HG02938 (cell line): ENCODE measurements around the gene SNRNP25.

Experiments used
- ATAC-seq: cut with Tn5 transposase; IDR thresholded peaks from one replicate; pipeline ENCODE4 v1.9.1; 2021; ENCODE audit warnings: mild to moderate bottlenecking, moderate library complexity; ENCODE audit not compliant: unreplicated experiment

The SNRNP25 gene

DNA sequence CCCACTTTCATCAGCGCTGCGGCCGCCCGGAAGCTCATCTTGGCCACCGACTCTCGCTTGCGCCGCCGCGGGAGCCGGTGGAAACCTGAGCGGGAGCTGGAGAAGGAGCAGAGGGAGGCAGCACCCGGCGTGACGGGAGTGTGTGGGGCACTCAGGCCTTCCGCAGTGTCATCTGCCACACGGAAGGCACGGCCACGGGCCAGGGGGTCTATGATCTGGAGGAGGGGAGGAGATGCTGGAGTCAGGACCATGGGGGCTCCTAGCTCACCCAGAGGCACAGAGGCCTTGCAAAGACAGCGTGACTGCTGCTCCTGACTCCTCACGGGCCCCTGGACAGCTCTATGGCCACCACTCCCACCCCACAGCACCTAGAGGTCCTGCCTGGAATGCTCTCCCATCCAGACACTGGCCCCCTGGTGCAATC, 9.4 kb downstream of the SNRNP25 start:
- ATAC-seq: no peak

DNA sequence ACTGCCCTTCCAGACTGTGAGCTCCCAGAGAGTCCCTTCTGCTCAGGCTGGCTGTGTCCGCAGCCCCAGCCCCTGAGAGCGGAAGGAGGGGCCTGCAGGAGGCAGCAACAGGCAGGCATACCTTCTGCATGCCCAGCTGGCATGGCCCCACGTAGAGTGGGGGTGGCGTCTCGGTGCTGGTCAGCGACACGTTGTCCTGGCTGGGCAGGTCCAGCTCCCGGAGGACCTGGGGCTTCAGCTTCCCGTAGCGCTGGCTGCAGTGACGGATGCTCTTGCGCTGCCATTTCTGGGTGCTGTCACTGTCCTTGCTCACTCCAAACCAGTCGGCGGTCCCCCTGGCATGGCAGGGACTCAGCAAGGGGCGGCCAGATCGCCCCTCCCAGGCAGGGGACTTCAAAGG, 9.8 kb downstream of the SNRNP25 start:
- ATAC-seq: no peak

DNA sequence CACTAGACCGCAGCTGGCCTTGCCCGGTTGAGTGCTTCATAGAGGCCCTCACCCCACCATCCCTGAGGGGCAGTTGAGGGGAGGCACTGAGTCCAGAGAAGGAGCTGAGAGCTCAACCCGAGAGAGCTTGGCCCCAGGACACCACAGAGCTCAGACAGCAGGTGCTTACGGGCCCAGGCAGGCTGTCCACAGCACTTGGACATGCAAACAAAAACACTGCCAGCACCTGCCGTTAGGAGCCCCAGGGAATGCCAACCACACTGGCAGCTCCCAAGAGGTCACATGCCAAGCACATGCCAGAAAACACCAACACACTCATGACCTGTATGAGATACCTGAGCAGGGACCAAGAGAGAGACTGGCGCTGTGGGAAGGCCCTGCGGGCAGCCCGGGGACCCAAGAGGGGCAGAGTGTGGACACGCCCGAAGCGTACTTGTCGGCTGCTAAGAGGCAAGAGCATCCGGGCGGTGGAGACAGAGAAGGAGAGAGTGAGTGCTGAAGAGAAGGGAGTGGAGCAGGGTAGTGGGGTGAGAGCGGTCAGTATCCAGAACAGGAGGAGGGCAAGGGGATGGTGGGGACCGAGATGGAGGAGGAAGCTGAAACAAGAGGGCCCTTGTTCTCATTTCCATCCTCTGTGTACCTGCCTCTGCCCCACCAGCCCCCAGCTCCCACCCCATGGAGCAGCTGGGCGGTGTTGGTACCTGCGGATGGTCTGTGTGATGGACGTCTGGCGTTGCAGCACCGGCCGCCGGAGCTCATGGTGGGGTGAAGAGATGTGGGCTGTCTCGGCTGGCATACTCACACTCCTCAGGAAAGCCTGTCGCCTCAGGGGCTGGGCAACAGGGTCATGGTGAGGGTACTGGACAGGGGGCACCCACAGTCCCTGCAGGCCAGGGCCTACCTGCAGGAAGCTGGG, 10.6 kb downstream of the SNRNP25 start:
- ATAC-seq: no peak

DNA sequence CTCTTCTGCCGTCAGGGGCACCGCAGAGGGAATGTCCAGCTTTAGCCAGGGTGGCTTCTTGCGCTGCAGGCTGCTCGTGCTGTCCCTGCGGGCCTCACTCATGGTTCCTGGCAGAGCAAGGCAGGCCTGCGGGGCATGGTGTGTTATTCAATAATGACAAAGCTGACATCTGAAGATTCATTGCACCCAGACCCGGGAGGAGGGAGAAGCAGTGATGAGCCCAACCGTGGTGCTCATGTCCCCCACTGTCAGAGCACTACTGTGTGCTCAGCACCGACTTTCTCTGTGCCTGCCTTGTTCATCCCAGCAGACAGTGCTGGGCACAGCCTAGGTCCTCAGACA, 11.3 kb downstream of the SNRNP25 start:
- ATAC-seq: no peak

DNA sequence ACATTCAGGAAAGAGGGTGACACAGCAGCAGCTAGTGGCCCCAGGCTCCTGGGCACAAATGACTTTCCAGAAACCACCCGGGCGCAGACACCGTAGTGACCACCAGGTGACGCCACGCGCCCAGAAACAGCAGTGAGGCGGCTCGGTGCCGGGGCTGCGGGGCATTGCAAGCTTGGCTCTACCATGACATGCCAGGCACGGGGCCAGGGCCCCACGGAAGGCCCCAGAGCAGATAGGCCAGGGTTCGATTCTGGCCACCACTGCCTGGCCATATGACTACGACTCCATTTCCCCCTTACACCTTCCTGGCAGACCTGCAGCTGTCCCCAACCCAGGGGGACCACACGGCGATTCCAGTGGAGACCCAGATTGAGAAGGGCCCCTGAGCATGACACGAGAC, 12.1 kb downstream of the SNRNP25 start:
- ATAC-seq: peak; percentile 51

DNA sequence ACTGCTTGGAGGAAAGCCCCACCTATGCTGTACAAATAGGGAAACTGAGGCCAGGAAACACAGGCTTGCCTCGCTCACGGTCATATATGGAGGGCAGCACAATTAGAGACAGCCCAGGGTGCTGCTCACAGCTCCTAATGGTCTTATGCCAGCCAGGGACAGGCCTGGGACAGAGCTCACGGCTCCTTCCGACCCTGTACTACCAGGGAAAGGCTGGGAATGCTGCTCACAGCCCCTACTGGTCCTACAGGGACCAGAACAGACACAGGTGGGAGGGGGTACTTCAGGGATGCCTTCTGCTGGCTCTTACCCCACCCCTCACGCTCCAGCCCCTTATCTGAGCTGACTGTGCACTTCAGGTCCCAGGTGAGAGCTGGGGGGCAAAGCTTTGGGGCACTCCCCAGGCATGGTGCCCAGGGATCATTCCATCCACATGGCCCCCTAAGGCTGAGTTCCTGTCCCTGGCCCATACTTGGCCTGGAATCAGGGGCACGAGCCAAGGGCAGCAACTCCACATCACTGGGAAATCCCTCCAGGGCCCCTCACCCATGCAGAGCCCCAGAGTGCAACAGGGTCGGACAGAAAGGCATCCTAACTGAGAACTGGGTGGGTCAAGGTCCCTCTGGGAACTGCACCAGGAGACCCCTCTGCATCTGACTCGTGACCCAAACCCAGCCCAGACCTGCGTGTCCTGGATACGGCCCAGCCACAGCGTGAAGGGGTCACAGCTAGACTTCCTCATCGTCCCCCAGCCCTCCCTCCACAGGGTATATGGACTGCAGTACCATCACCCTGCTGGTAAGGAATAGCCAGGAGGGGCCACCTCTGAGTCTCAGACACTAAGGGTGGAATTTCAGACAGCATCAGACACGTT, 12.9 kb downstream of the SNRNP25 start:
- ATAC-seq: no peak

DNA sequence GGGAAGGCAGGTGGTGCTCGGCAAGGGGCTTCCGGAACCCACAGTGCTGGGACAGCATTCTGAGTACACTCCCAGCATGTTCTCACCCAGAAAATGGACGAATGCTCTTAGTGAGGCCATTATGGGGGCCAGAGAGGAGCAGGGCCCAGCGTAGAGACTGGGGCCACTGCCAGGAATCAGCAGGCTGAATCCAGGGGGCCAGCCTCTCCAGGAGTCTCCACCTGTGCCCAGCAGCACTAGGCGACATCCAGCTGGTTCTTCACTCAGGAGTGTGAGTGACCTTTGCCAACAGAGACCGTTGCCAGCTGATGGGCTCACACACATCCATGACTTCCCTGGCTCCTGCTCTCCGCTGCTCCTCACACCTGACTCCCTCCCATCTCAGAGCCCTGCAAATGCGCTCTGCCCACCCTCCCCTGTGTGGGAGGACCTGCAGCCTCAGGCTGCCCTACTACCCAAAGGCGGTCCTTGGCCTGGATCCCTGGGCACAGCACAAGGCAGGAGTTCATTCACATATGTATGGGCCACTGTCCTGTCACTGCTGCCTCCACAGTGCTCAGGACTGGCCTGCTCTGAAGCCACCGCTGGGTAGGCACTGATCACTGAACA, 13.7 kb downstream of the SNRNP25 start:
- ATAC-seq: no peak

DNA sequence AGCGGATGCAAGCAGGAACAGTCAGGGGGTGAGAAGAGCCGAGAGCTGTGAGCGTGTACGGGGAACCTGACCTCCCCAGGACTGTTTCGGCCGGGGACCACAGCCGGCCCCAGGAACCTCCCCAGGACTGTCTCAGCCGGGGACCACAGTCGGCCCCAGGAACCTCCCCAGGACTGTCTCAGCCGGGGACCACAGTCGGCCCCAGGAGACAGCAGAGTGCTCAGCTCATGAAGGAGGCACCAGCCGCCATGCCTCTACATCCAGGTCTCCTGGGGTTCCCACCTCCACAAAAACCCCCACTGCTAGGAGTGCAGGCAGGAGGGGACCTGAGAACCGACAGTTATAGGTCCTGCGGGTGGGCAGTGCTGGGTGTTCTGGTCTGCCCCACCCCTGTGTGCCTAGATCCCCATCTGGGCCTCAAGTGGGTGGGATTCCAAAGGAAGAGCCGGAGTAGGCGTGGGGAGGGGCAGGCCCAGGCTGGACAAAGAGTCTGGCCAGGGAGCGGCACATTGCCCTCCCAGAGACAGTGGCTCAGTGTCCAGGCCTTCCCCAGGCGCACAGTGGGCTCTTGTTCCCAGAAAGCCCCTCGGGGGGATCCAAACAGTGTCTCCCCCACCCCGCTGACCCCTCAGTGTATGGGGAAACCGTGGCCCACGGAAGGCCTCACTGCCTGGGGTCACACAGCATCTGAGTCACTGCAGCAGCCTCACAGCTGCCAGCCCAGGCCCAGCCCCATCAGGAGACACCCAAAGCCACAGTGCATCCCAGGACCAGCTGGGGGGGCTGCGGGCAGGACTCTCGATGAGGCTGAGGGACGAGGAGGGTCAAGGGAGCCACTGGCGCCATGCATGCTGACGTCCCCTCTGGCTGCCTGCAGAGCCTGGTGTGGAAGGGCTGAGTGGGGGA, 14.5 kb downstream of the SNRNP25 start:
- ATAC-seq: no peak

DNA sequence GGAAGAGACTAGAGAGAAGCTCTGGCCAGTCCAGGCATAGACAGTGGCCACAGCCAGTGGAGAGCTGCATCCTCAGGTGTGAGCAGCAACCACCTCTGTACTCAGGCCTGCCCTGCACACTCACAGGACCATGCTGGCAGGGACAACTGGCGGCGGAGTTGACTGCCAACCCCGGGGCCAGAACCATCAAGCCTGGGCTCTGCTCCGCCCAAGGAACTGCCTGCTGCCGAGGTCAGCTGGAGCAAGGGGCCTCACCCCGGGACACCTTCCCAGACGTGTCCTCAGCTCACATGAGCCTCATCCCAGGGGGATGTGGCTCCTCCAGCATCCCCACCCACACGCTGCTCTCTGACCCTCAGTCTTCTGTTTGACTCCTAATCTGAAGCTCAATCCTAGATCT, 15.6 kb downstream of the SNRNP25 start:
- ATAC-seq: no peak

DNA sequence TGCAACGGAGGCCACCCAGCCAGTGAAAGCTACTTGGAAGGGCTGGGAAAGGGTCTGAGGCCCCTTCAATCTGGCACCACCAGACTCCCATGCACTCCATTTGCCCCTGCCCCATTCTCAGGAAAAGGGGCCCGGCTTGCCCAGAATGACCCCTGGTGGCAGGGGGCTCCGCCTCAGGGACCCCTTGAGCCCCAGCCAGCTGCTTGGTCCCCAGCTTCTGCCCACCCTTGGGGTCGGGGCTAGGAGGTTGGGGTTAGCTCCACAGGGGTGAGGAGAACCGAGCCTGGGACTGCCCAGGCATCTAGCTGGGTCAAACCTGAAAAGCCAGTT, 17.5 kb downstream of the SNRNP25 start:
- ATAC-seq: no peak

DNA sequence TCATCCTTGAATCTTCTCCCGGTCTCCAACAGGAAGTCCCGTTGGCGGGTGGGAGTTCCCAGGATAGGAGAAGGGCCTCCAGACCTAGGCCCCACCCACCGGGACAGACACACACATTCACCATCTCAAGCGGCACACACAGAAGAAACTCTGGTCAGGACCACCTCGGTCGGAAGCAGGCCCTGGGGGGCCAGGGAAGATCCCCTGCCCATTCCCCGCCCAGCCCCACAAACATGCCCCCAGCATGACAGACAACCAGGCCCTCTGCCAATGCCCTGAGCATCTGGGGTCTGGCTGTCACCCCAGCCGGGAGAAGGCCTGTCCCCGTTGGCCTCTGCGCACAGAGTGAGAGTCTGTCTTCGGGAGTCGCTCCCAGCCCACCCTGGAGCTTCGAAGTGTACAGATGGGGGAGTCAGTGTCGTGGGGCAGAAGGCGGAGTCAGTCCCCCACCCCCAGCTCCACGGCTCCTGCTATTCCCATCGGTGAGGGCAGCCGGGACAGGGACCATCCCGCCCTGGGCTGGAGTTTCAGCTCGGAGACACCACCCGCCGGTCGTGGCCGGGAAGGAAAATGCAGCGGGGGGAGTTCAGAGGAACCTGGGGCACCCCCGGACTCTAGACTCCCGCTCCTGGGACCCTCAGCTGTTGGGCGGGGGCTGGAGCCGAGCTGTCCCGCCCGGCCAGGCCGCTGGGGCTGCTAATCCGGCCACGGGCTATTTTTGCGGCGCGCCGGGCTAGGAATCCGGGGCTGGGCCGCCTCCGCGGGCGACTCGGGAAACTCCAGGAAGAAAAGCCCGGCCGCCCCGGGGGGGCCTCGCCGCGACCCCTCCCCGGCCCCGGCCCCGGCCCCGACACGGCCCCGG, 18.1 kb downstream of the SNRNP25 start:
- ATAC-seq: no peak

DNA sequence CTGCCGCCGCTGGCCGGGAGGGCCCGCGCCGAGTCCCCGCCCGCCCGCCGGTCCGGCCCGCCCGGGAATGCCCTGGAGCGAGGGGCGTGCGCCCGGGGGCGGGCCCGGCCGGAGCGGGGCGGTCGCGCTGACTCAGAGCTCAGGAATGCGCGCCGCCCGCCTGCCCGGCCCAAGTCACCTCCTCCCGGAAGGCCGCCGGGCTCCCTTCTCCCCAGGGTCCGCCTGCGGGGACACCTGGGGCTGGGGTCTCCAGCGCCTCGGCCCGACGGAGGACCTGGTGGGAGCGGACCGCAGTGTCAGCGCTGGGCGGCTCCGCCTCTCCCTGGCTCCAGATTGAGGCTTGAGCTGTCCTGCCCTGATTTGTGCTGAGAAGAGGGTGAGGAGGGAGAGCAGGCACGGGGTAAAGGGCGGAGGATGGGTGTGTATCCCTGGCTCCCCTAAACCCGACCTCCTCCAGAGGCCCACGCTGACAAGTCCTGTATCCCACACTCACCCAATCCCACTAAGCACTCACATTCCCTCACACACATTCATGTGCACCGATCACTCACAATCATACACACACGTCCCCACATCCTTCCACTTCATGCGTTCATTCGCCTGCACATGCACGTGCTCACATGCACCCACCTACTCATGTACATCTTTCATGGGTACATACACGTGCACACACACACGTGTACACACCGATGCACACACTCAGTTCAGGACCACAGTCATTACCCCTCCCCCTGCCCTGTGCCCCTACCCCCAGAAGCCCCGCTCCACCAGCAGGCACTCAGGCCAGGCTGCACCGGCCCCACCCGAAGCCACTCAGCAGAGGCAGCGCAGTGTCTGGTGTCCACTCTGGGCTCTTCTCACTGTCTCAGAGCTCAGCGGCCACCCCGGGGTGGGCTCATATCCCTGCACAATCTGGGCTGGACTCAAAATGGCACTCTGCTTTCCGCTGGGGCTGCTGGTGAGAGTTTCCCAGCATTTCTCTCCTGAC, 19.2 kb downstream of the SNRNP25 start, which contains the start of gene RHBDF1:
Gene RHBDF1 (minus strand): TSS at position 71 of the 988 bp plus-strand sequence. CDS start 7,616 bp downstream, outside the sequence.
- no peak for ATAC-seq

DNA sequence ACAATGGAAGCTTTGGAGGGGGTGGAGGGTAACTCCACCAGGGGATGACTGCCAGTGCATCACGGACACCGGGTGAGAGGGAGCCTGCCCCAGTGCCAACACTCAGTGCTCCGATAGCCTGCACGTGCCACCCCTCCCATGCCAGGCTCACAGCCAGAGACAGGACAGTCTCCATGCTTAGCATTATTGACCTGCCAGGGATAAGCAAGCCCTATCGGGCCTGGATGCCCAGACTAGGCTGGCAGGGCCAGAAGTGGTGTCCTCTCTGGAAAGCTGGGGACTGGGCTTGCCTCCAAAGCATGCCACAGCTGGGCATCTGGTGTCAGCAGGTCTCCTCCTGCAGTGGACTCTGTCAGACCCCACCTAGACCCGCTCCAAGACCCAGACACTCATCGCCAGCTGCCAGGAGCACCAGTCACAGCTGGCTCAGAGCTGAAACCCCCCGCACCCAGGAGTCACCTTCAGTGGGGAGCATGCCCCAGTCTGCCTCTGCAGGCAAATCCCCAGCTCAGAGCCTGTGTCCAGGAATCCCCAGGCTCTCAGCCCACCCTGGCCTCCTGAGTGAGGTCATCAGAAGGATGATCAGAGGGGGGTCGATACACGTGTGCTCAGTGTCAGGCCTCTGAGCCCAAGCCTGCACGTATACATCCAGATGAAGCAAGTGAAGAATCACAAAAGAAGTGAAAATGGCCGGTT, 20.6 kb downstream of the SNRNP25 start:
- ATAC-seq: no peak

DNA sequence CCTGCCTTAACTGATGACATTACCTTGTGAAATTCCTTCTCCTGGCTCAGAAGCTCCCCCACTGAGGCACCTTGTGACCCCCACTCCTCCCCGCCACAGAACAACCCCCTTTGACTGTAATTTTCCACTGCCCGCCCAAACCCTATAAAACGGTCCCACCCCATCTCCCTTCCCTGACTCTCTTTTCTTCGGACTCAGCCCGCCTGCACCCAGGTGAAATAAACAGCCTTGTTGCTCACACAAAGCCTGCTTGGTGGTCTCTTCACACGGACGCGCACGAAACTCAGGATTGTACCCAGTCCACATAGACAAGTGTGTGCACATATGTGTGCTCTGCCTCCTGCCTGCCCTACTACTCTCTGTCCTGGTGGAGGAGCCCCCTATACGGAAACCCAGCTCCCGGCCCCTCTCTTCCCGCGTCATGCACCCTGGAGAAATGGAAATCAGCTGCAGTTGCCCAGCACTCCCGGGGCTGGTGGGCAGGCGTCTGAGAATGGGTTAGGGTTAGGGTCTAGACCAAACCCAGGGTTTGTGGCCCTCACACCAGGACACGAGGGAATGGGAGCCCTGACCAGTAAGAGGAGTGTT, 21.2 kb downstream of the SNRNP25 start:
- no peak for ATAC-seq

DNA sequence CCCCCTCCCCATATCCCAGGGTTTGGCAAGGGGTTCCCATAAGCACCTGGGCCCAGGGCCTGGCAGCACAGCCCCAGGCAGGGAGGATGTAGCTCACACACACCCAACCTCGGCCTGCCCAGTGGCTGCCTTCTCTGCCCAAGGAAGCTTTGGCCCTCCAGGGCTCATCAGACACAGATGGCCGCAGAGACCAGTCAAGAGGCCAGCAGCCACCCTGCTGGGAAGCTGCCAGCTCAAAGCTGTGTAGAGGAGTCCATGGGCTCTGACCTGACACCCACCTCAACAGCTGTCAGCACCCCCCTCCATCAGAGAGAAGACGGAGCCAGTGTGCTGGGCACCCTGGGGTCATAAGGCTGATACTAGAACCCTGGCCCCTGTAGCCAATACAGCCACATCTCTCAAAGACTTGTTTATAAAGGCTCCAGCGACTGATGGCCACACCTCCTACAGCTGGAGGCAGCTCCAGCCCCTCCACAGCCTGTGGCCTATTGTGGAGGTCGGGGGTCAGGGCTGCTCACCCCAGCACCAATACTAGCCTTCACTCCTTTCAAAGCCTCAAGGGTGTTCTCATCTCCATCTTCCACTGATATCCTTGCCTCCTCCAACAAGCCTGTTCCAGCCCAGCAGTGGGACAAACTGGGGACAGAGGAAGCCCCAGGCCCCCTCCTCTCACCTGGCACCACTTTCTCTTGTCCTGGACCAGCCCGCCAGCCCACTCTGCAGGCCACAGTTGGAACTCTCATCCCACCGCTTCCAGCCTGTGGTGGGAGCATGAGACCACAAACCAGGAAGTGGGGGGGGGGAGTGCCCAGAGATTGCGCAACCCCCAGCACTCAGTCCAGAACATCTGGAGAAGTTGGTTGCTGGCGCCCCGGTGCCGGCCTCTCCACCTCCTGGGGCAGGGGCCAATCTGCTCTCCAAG, 22.2 kb downstream of the SNRNP25 start:
- ATAC-seq: no peak

DNA sequence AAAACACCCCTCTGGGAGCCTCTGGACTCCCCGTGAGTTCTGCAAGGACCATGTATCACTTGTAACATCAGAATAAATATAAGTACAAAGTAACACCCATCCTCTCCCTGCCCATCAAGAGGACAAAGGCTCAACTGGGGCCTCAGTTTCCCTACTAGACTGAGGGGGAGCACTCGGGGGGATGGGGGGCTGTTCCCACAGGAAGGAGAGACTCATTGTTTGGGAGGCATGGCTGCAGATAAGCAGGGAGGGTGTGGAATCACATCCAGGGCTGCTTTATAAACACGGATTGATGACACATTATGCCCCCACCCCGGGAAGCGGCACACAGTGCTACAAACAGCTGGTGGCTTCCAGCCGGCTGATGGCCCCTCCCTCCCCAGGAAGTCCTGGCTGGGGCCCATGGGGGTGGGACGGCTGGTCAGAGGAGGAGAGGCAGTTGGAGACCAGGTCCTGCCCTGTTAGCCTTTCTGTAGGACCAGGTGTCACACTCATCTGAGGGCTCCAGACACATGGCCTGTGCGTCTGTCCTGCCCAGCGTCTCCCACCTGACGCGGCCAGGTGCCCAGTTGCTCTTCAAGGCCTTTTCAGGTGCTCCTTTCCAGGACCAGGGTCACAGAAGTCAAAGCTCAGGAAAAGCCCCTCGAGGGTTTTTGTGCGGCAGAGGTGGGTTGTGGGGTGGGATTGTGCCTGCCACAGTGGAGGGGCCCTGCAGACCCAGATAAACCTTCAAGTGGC, 23.1 kb downstream of the SNRNP25 start:
- ATAC-seq: no peak
